ENCODE measurements around the gene FAM217B. TPM values are rescaled to one million over a fixed set of nuclear protein-coding genes. Genes with fewer than 3 reads are reported as not detected.
A peak's percentile ranks its signal among the peaks of the same experiment; 100 is the strongest.

Gene FAM217B
- total RNA-seq (10 to 100 TPM; 32.6 to 47.3 TPM), polyA plus RNA-seq (10 to 100 TPM; 24.2 to 27.4 (median 26.0) TPM), total RNA-seq (14.8 to 47.8 (median 29.0) reads per million in 6 experiments)

- peaks cover 8 to 27% (median 13%) of the 10 kb centered on the region in 3 donors for H3K36me3 Mint-ChIP-seq
- H3K4me3 Mint-ChIP-seq = peak within 1 kb of the TSS; percentile 92 to 99 (median 97)
- peak within 1 kb of the TSS; percentile 95 to 99 (median 98) for H3K27ac Mint-ChIP-seq
- POLR2A ChIA-PET = interaction anchor here (0.6 to 2.1 kb wide), 4 partner anchors 9 to 1023 kb away, joined by 3 to 9 read pairs (median 6); no protein-coding TSS in a partner anchor
- no peaks in the 10 kb centered on the region for H3K9me3 Mint-ChIP-seq
- H3K27me3 Mint-ChIP-seq = no peaks in the 10 kb centered on the region
- ATAC-seq (peak; percentile 97 to 98), DNase-seq (peak; percentile 79 to 89 (median 85))
- peaks cover 14 to 63% (median 53%) of the 10 kb centered on the region in 4 donors for H3K4me1 Mint-ChIP-seq
Measured at GRCh38 chr20:59940129-59940955, at the start of gene FAM217B, which contains the start of gene PPP1R3D. Gene FAM217B, plus strand, starts transcription at chr20:59940389. Its CDS starts 3,555 bp downstream, at chr20:59943944. Gene PPP1R3D, minus strand, starts transcription at chr20:59940305. Its CDS starts 374 bp downstream, at chr20:59939931.

GRCh38 chr20:59891581-59891980, 48.6 kb upstream of the FAM217B start:
- ATAC-seq (no peak), DNase-seq (no peak)
- peaks cover 0 to 3% (median 0%) of the 10 kb centered on the region in 9 donors for H3K9me3 Mint-ChIP-seq
- peaks cover 0 to 2% (median 0%) of the 10 kb centered on the region in 4 donors for H3K4me1 Mint-ChIP-seq
- POLR2A ChIA-PET = no interaction called here
- peaks cover 0 to 27% (median 7%) of the 10 kb centered on the region in 3 donors for H3K36me3 Mint-ChIP-seq
- H3K4me3 Mint-ChIP-seq = no peak overlapping the region
- H3K27ac Mint-ChIP-seq = peak overlapping the region in 2 of 10 donors; percentile 17 to 27
- H3K27me3 Mint-ChIP-seq = peaks cover 0 to 2% (median 0%) of the 10 kb centered on the region in 5 donors

GRCh38 chr20:59895908-59896307, 44.3 kb upstream of the FAM217B start:
- H3K27me3 Mint-ChIP-seq = peaks cover 0 to 6% (median 3%) of the 10 kb centered on the region in 5 donors
- H3K4me3 Mint-ChIP-seq = no peak overlapping the region
- peaks cover 0 to 2% (median 0%) of the 10 kb centered on the region in 9 donors for H3K9me3 Mint-ChIP-seq
- DNase-seq (no peak), ATAC-seq (no peak)
- peaks cover 5 to 33% (median 19%) of the 10 kb centered on the region in 3 donors for H3K36me3 Mint-ChIP-seq
- H3K4me1 Mint-ChIP-seq = peaks cover 0 to 2% (median 0%) of the 10 kb centered on the region in 4 donors
- POLR2A ChIA-PET = no interaction called here
- no peak overlapping the region for H3K27ac Mint-ChIP-seq

GRCh38 chr20:59902470-59902869, 37.7 kb upstream of the FAM217B start:
- H3K27me3 Mint-ChIP-seq = peaks cover 0 to 10% (median 2%) of the 10 kb centered on the region in 5 donors
- POLR2A ChIA-PET = no interaction called here
- peaks cover 0 to 1% (median 0%) of the 10 kb centered on the region in 9 donors for H3K9me3 Mint-ChIP-seq
- H3K27ac Mint-ChIP-seq = no peak overlapping the region
- H3K4me3 Mint-ChIP-seq = no peak overlapping the region
- ATAC-seq (no peak), DNase-seq (no peak)
- no peaks in the 10 kb centered on the region for H3K4me1 Mint-ChIP-seq
- H3K36me3 Mint-ChIP-seq = peaks cover 7 to 32% (median 21%) of the 10 kb centered on the region in 3 donors

GRCh38 chr20:59903621-59904020, 36.6 kb upstream of the FAM217B start:
- ATAC-seq = no peak
- Mint-ChIP-seq H3K27me3 (peaks cover 0 to 10% (median 1%) of the 10 kb centered on the region in 5 donors), H3K4me1 (no peaks in the 10 kb centered on the region), H3K36me3 (peaks cover 5 to 26% (median 12%) of the 10 kb centered on the region in 3 donors), H3K9me3 (no peaks in the 10 kb centered on the region), H3K4me3 (no peak overlapping the region), H3K27ac (no peak overlapping the region)
- POLR2A ChIA-PET = no interaction called here
- DNase-seq = no peak

GRCh38 chr20:59908855-59909254, 31.3 kb upstream of the FAM217B start:
- peaks cover 0 to 6% (median 1%) of the 10 kb centered on the region in 3 donors for H3K36me3 Mint-ChIP-seq
- H3K27ac Mint-ChIP-seq = no peak overlapping the region
- no peaks in the 10 kb centered on the region for H3K9me3 Mint-ChIP-seq
- no peak overlapping the region for H3K4me3 Mint-ChIP-seq
- POLR2A ChIA-PET = no interaction called here
- H3K27me3 Mint-ChIP-seq = peaks cover 0 to 5% (median 1%) of the 10 kb centered on the region in 5 donors
- ATAC-seq (no peak), DNase-seq (no peak)
- no peaks in the 10 kb centered on the region for H3K4me1 Mint-ChIP-seq

GRCh38 chr20:59911041-59911440, 29.1 kb upstream of the FAM217B start:
- H3K27me3 Mint-ChIP-seq = peaks cover 0 to 4% (median 1%) of the 10 kb centered on the region in 5 donors
- ATAC-seq (no peak), DNase-seq (no peak)
- no peak overlapping the region for H3K4me3 Mint-ChIP-seq
- H3K9me3 Mint-ChIP-seq = no peaks in the 10 kb centered on the region
- no peaks in the 10 kb centered on the region for H3K4me1 Mint-ChIP-seq
- H3K36me3 Mint-ChIP-seq = no peaks in the 10 kb centered on the region
- no peak overlapping the region for H3K27ac Mint-ChIP-seq
- POLR2A ChIA-PET = no interaction called here

- POLR2A ChIA-PET = no interaction called here
- H3K27ac Mint-ChIP-seq = no peak overlapping the region
- H3K27me3 Mint-ChIP-seq = peaks cover 0 to 3% (median under 1%) of the 10 kb centered on the region in 5 donors
- H3K4me3 Mint-ChIP-seq = no peak overlapping the region
- DNase-seq = no peak
- H3K9me3 Mint-ChIP-seq = no peaks in the 10 kb centered on the region
- no peaks in the 10 kb centered on the region for H3K36me3 Mint-ChIP-seq
- no peaks in the 10 kb centered on the region for H3K4me1 Mint-ChIP-seq
- no peak for ATAC-seq
Measured at GRCh38 chr20:59912609-59913008, 27.6 kb upstream of the FAM217B start.

GRCh38 chr20:59920944-59921343, 19.2 kb upstream of the FAM217B start:
- DNase-seq = no peak
- no peaks in the 10 kb centered on the region for H3K9me3 Mint-ChIP-seq
- H3K4me1 Mint-ChIP-seq = no peaks in the 10 kb centered on the region
- H3K36me3 Mint-ChIP-seq = no peaks in the 10 kb centered on the region
- ATAC-seq = no peak
- H3K4me3 Mint-ChIP-seq = no peak overlapping the region
- no peak overlapping the region for H3K27ac Mint-ChIP-seq
- POLR2A ChIA-PET = no interaction called here
- peaks cover 0 to 10% (median 0%) of the 10 kb centered on the region in 5 donors for H3K27me3 Mint-ChIP-seq

- no peak for DNase-seq
- POLR2A ChIA-PET = no interaction called here
- H3K27me3 Mint-ChIP-seq = peaks cover 0 to 10% (median 0%) of the 10 kb centered on the region in 5 donors
- H3K36me3 Mint-ChIP-seq = no peaks in the 10 kb centered on the region
- no peak overlapping the region for H3K4me3 Mint-ChIP-seq
- H3K27ac Mint-ChIP-seq = no peak overlapping the region
- ATAC-seq = no peak
- H3K4me1 Mint-ChIP-seq = no peaks in the 10 kb centered on the region
- no peaks in the 10 kb centered on the region for H3K9me3 Mint-ChIP-seq
Measured at GRCh38 chr20:59923514-59923913, 16.7 kb upstream of the FAM217B start.

GRCh38 chr20:59925359-59925758, 14.8 kb upstream of the FAM217B start:
- H3K36me3 Mint-ChIP-seq = no peaks in the 10 kb centered on the region
- DNase-seq = no peak
- no peak overlapping the region for H3K27ac Mint-ChIP-seq
- POLR2A ChIA-PET = no interaction called here
- H3K9me3 Mint-ChIP-seq = no peaks in the 10 kb centered on the region
- peaks cover 0 to 10% (median 0%) of the 10 kb centered on the region in 5 donors for H3K27me3 Mint-ChIP-seq
- ATAC-seq = no peak
- no peaks in the 10 kb centered on the region for H3K4me1 Mint-ChIP-seq
- H3K4me3 Mint-ChIP-seq = no peak overlapping the region

GRCh38 chr20:59925899-59926298, 14.3 kb upstream of the FAM217B start:
- no peaks in the 10 kb centered on the region for H3K4me1 Mint-ChIP-seq
- H3K9me3 Mint-ChIP-seq = no peaks in the 10 kb centered on the region
- POLR2A ChIA-PET = no interaction called here
- H3K27me3 Mint-ChIP-seq = peaks cover 0 to 8% (median 0%) of the 10 kb centered on the region in 5 donors
- H3K27ac Mint-ChIP-seq = no peak overlapping the region
- ATAC-seq = no peak
- H3K4me3 Mint-ChIP-seq = no peak overlapping the region
- DNase-seq = no peak
- H3K36me3 Mint-ChIP-seq = no peaks in the 10 kb centered on the region
